GM12801 (cell line): Measurements from ENCODE around the gene KATNB1.

Experiments used
- CTCF ChIP-seq: IDR thresholded peaks from one replicate; pipeline ENCODE4 v1.5.1; 2011; ENCODE audit warnings: control low read depth; ENCODE audit not compliant: insufficient read length; ENCODE audit errors: extremely low read depth

Gene KATNB1

GRCh38 chr16:57736419-57737351 lies 1.1 kb downstream of the KATNB1 start:
- no peak for TF ChIP-seq CTCF

- TF ChIP-seq CTCF: no peak
These were observed 3.3 kb downstream of the KATNB1 start for GRCh38 chr16:57738844-57739243.

GRCh38 chr16:57739756-57740422 lies 4.3 kb downstream of the KATNB1 start:
- no peak for TF ChIP-seq CTCF

GRCh38 chr16:57740423-57741071 lies 5.0 kb downstream of the KATNB1 start:
- TF ChIP-seq CTCF: no peak

- no peak for TF ChIP-seq CTCF
These were observed 6.2 kb downstream of the KATNB1 start for GRCh38 chr16:57741660-57742191.

- no peak for TF ChIP-seq CTCF
These were observed 7.0 kb downstream of the KATNB1 start for GRCh38 chr16:57742543-57742942.

- TF ChIP-seq CTCF: no peak
These were observed 7.9 kb downstream of the KATNB1 start for GRCh38 chr16:57743458-57743857.
